OCI-LY3 (cell line): ENCODE data around the gene MRC2.
"Not testable (repeated sequence)": the region's sequence is repeated elsewhere in the genome, so short reads cannot be mapped to it uniquely, and the experiment has no call there.

ENCODE experiments used
- H2AFZ ChIP-seq: fragments of 200-600, 300-600 bp; shearing (Covaris generic); 2 replicates; pipeline ENCODE4 v1.6.0; 2014; ENCODE audit warnings: antibody characterized with exemption, low read depth, low read length
- H3K27ac ChIP-seq: fragments of 200-600, 300-600 bp; sonication (generic); 2 replicates; pipeline ENCODE4 v1.5.1; 2014; ENCODE audit warnings: mild to moderate bottlenecking, low read length, moderate library complexity, mixed read lengths
- H3K27me3 ChIP-seq: fragments of 200-600, 300-600 bp; sonication (generic); 2 replicates; pipeline ENCODE4 v1.6.1; 2014; ENCODE audit warnings: low read depth, low read length, mixed read lengths
- H3K36me3 ChIP-seq: fragments of 200-600, 300-600 bp; sonication (generic); replicated peaks from 2 replicates; pipeline ENCODE3; 2014; ENCODE audit warnings: low read depth, low read length, mixed read lengths
- H3K4me1 ChIP-seq: fragments of 300-600, 200-600 bp; sonication (generic); 2 replicates; pipeline ENCODE4 v1.6.1; 2014; ENCODE audit warnings: low read length, mixed read lengths
- H3K4me2 ChIP-seq: fragments of 200-600, 300-600 bp; sonication (generic); 2 replicates; pipeline ENCODE4 v1.6.1; 2014; ENCODE audit warnings: low read length, mixed read lengths
- H3K4me3 ChIP-seq: fragments of 300-600, 200-600 bp; sonication (generic); 2 replicates; pipeline ENCODE4 v1.5.1; 2014; ENCODE audit warnings: antibody characterized with exemption, mild to moderate bottlenecking, low read length, moderate library complexity
- H3K79me2 ChIP-seq: fragments of 300-600, 200-600 bp; shearing (Covaris generic); 2 replicates; pipeline ENCODE4 v1.6.1; 2014; ENCODE audit warnings: mild to moderate bottlenecking, low read length, mixed read lengths
- H3K9ac ChIP-seq: fragments of 300-600, 200-600 bp; shearing (Covaris generic); 2 replicates; pipeline ENCODE4 v1.6.0; 2014; ENCODE audit warnings: mild to moderate bottlenecking, low read length, moderate library complexity
- H3K9me3 ChIP-seq: fragments of 200-600, 300-600 bp; shearing (Covaris generic); 2 replicates; pipeline ENCODE4 v1.6.1; 2014; ENCODE audit warnings: low read length, mixed read lengths; ENCODE audit not compliant: insufficient read depth
- H4K20me1 ChIP-seq: fragments of 200-600, 300-600 bp; sonication (generic); 2 replicates; pipeline ENCODE4 v1.6.1; 2016; ENCODE audit warnings: low read length, mixed read lengths; ENCODE audit not compliant: insufficient read depth
- CTCF ChIP-seq: fragments of 200-600, 300-600 bp; sonication (generic); IDR thresholded peaks from 2 replicates; pipeline ENCODE4 v1.5.1; 2014; ENCODE audit warnings: antibody characterized with exemption, low read length, low read depth
- EZH2phosphoT487 ChIP-seq: fragments of 200-600 bp; shearing (Covaris generic); IDR thresholded peaks from 2 replicates; pipeline ENCODE4 v1.6.1; 2018; ENCODE audit warnings: antibody characterized with exemption, mixed run types, low read depth

Gene MRC2

GRCh38 chr17:62605588-62605987 is 21.9 kb upstream of the MRC2 start:
- no peaks in the 10 kb centered on the region for H3K27me3 ChIP-seq
- H2AFZ ChIP-seq, result no peak overlapping the region
- no peaks in the 10 kb centered on the region for H3K79me2 ChIP-seq
- no peak overlapping the region for H3K9ac ChIP-seq
- no peaks in the 10 kb centered on the region for H3K9me3 ChIP-seq
- H3K4me1 ChIP-seq, result peaks cover 5% of the 10 kb centered on the region
- 0 out of 2 replicates have a peak, but pooled peaks cover 4% of the 10 kb centered on the region for H4K20me1 ChIP-seq
- no peak overlapping the region for H3K4me2 ChIP-seq
- peaks cover 52% of the 10 kb centered on the region for H3K36me3 ChIP-seq
- H3K4me3 ChIP-seq, result no peak overlapping the region
- TF ChIP-seq EZH2phosphoT487, result no peak
- no peak for TF ChIP-seq CTCF
- H3K27ac ChIP-seq, result no peak overlapping the region

GRCh38 chr17:62611292-62611691 is 16.2 kb upstream of the MRC2 start:
- Histone ChIP-seq H3K79me2 (no peaks in the 10 kb centered on the region), H2AFZ (no peak overlapping the region), H3K9me3 (no peaks in the 10 kb centered on the region), H3K27me3 (no peaks in the 10 kb centered on the region), H3K27ac (peak overlapping the region; percentile 86), H3K4me2 (peak overlapping the region; percentile 45), H3K36me3 (peaks cover 49% of the 10 kb centered on the region), H3K4me3 (peak overlapping the region; percentile 48), H3K4me1 (peaks cover 22% of the 10 kb centered on the region), H4K20me1 (no peaks in the 10 kb centered on the region), H3K9ac (peak overlapping the region; percentile 40)
- no peak for TF ChIP-seq EZH2phosphoT487
- no peak for TF ChIP-seq CTCF

- H2AFZ ChIP-seq, result no peak overlapping the region
- no peaks in the 10 kb centered on the region for H3K9me3 ChIP-seq
- peaks cover 22% of the 10 kb centered on the region for H3K4me1 ChIP-seq
- H3K9ac ChIP-seq, result peak overlapping the region; percentile 40
- H3K4me3 ChIP-seq, result peak overlapping the region; percentile 17
- H3K79me2 ChIP-seq, result no peaks in the 10 kb centered on the region
- H3K4me2 ChIP-seq, result peak overlapping the region; percentile 45
- H4K20me1 ChIP-seq, result no peaks in the 10 kb centered on the region
- H3K27ac ChIP-seq, result peak overlapping the region; percentile 86
- TF ChIP-seq CTCF (no peak), EZH2phosphoT487 (no peak)
- H3K36me3 ChIP-seq, result peaks cover 45% of the 10 kb centered on the region
- no peaks in the 10 kb centered on the region for H3K27me3 ChIP-seq
These were observed 15.7 kb upstream of the MRC2 start for GRCh38 chr17:62611728-62612127.

- Histone ChIP-seq H3K4me2 (peak overlapping the region; percentile 45), H3K4me3 (peak overlapping the region; percentile 17), H3K9ac (peak overlapping the region; percentile 40; the same call in 1 of the 2 replicates), H3K27ac (peak overlapping the region; percentile 86), H3K36me3 (peaks cover 42% of the 10 kb centered on the region), H3K4me1 (peaks cover 22% of the 10 kb centered on the region)
- H3K27me3 ChIP-seq, H3K79me2 ChIP-seq, H4K20me1 ChIP-seq, H2AFZ ChIP-seq, H3K9me3 ChIP-seq: not testable (repeated sequence)
These were observed 15.2 kb upstream of the MRC2 start for GRCh38 chr17:62612289-62612688.

GRCh38 chr17:62613095-62613494 is 14.4 kb upstream of the MRC2 start:
- not testable (repeated sequence) for H3K4me2 ChIP-seq, H2AFZ ChIP-seq, H3K27ac ChIP-seq, H3K4me3 ChIP-seq, H3K27me3 ChIP-seq, H3K9ac ChIP-seq, H4K20me1 ChIP-seq, H3K9me3 ChIP-seq, H3K79me2 ChIP-seq
- Histone ChIP-seq H3K4me1 (peaks cover 22% of the 10 kb centered on the region), H3K36me3 (peaks cover 40% of the 10 kb centered on the region)
